A673 (cell line): Measurements from ENCODE around the gene PLA2G6. TPM values are rescaled to one million over a fixed set of nuclear protein-coding genes. Genes with fewer than 3 reads are reported as not detected.

Source experiments
- BruUV-seq: library from RNA; stranded (reverse); fragments of 400-500 nt; replicated peaks from 2 replicates; lab custom pipeline; 2021; lab: Mats Ljungman, UMichigan
- CTCF ChIA-PET: fragments of 300-600 bp; sonication (Branson Sonifier 250); formaldehyde crosslinking; loops from one replicate; lab custom pipeline; 2022; ENCODE audit warnings: antibody characterized with exemption; lab: Charles Lee
- POLR2A ChIA-PET: fragments of 300-600 bp; sonication (Branson Sonifier 250); formaldehyde crosslinking; loops from one replicate; lab custom pipeline; 2022; ENCODE audit warnings: antibody characterized with exemption; ENCODE audit not compliant: low non-redundant PET; lab: Charles Lee
- DNase-seq: peaks from one replicate; pipeline ENCODE4 v3.0.0-alpha.2; 2015; ENCODE audit warnings: low spot score
- H3K27ac ChIP-seq: fragments of 200-600 bp; sonication (generic); 2 replicates; pipeline ENCODE4 v1.5.1; 2016; ENCODE audit warnings: mixed run types, low read depth, mild to moderate bottlenecking, mixed read lengths, antibody characterized with exemption, low read length; ENCODE audit not compliant: poor library complexity, severe bottlenecking
- H3K27me3 ChIP-seq: fragments of 200-600 bp; sonication (generic); replicated peaks from 2 replicates; pipeline ENCODE4 v1.6.1; 2017; ENCODE audit warnings: mixed run types, low read depth, mild to moderate bottlenecking, mixed read lengths, antibody characterized with exemption, low read length; ENCODE audit not compliant: insufficient read depth, poor library complexity
- H3K36me3 ChIP-seq: fragments of 200-600 bp; sonication (generic); 2 replicates; pipeline ENCODE4 v1.6.1; 2016; ENCODE audit warnings: mixed run types, mild to moderate bottlenecking, mixed read lengths, antibody characterized with exemption, low read length; ENCODE audit not compliant: insufficient read depth, poor library complexity, severe bottlenecking
- H3K4me1 ChIP-seq: fragments of 200-600 bp; sonication (generic); 2 replicates; pipeline ENCODE4 v1.6.1; 2017; ENCODE audit warnings: mixed run types, mild to moderate bottlenecking, mixed read lengths, antibody characterized with exemption, low read length; ENCODE audit not compliant: insufficient read depth, poor library complexity, severe bottlenecking
- H3K4me3 ChIP-seq: fragments of 200-600 bp; sonication (generic); 2 replicates; pipeline ENCODE4 v1.5.1; 2016; ENCODE audit warnings: low read depth, mixed run types, mild to moderate bottlenecking, mixed read lengths, low read length; ENCODE audit not compliant: poor library complexity, severe bottlenecking
- H3K9me3 ChIP-seq: fragments of 200-600 bp; sonication (generic); 2 replicates; pipeline ENCODE4 v1.6.1; 2016; ENCODE audit warnings: mixed run types, low read depth, mild to moderate bottlenecking, mixed read lengths, antibody characterized with exemption, low read length; ENCODE audit not compliant: poor library complexity, severe bottlenecking
- CTCF ChIP-seq: fragments of 300-800, 200-600 bp; sonication (generic); conservative IDR thresholded peaks from 2 replicates; pipeline ENCODE4 v1.5.1; 2017; ENCODE audit warnings: low read depth, mild to moderate bottlenecking, antibody characterized with exemption, low read length, moderate library complexity, mixed read lengths
- EZH2 ChIP-seq: fragments of 200-600 bp; sonication (generic); IDR thresholded peaks from 2 replicates; pipeline ENCODE4 v1.6.1; 2017; ENCODE audit warnings: borderline replicate concordance, low read depth, mild to moderate bottlenecking, mixed read lengths, antibody characterized with exemption, low read length; ENCODE audit not compliant: poor library complexity, severe bottlenecking
- intact Hi-C: fragments of 100-400 bp; cut with micrococcal nuclease; formaldehyde crosslinking; loops from one replicate; pipeline ENCODE4 v1.10.0; 2022; ENCODE audit not compliant: unreplicated experiment
- total RNA-seq: library from RNA; stranded (reverse); gene quantifications from 2 replicates; pipeline ENCODE4 v1.2.3, GENCODE V29; 2021

PLA2G6 gene
- total RNA-seq, 1 experiment from 2014 or later, result 31.8 TPM

- H3K27me3 ChIP-seq, result no peaks in the 10 kb centered on the region
- ChIA-PET POLR2A (no interaction called here), CTCF (interaction anchor here (0.6 kb wide), 1 partner anchor 289 kb away, joined by 4 read pairs; no protein-coding TSS in a partner anchor)
- H3K4me3 ChIP-seq, result no peak overlapping the region
- BruUV-seq, result no TSS peak
- intact Hi-C loops, result no loop called here
- no peak overlapping the region for H3K27ac ChIP-seq
- no peak for TF ChIP-seq EZH2
- no peak for TF ChIP-seq CTCF
- no peaks in the 10 kb centered on the region for H3K4me1 ChIP-seq
- DNase-seq, result no peak
- H3K36me3 ChIP-seq, result no peaks in the 10 kb centered on the region
- H3K9me3 ChIP-seq, result no peaks in the 10 kb centered on the region
These were observed 15.3 kb upstream of the PLA2G6 start for GRCh38 chr22:38196791-38197419.

- Histone ChIP-seq H3K27ac (no peak overlapping the region), H3K4me3 (no peak overlapping the region), H3K27me3 (no peaks in the 10 kb centered on the region), H3K4me1 (no peaks in the 10 kb centered on the region), H3K9me3 (no peaks in the 10 kb centered on the region), H3K36me3 (no peaks in the 10 kb centered on the region)
- ChIA-PET POLR2A (no interaction called here), CTCF (no interaction called here)
- no peak for TF ChIP-seq CTCF
- no peak for TF ChIP-seq EZH2
- no peak for DNase-seq
- no TSS peak for BruUV-seq
- intact Hi-C loops, result no loop called here
These were observed 11.9 kb upstream of the PLA2G6 start for GRCh38 chr22:38193580-38193979.

GRCh38 chr22:38192475-38192863, 10.8 kb upstream of the PLA2G6 start:
- POLR2A ChIA-PET, result no interaction called here
- no peak for DNase-seq
- no peaks in the 10 kb centered on the region for H3K4me1 ChIP-seq
- no peaks in the 10 kb centered on the region for H3K27me3 ChIP-seq
- H3K27ac ChIP-seq, result no peak overlapping the region
- no peak for TF ChIP-seq CTCF
- no peak for TF ChIP-seq EZH2
- intact Hi-C loops, result no loop called here
- no peak overlapping the region for H3K4me3 ChIP-seq
- no peaks in the 10 kb centered on the region for H3K9me3 ChIP-seq
- no TSS peak for BruUV-seq
- CTCF ChIA-PET, result no interaction called here
- H3K36me3 ChIP-seq, result no peaks in the 10 kb centered on the region
